Neuronal stem cell (in vitro differentiated cells): Measurements from ENCODE around the gene XAB2.

Experiments
- DNase-seq: peaks from one replicate; pipeline ENCODE4 v3.0.0-alpha.2; 2013; ENCODE audit warnings: low spot score
- H2AFZ ChIP-seq: one replicate; pipeline ENCODE4 v1.6.1; 2013; ENCODE audit warnings: mild to moderate bottlenecking, low read length, inconsistent platforms
- H2AK5ac ChIP-seq: 2 replicates; pipeline ENCODE4 v1.6.1; 2013; ENCODE audit warnings: low read depth, mild to moderate bottlenecking, inconsistent platforms, low read length, moderate library complexity, mixed read lengths
- H2BK120ac ChIP-seq: 2 replicates; pipeline ENCODE4 v1.6.1; 2013; ENCODE audit warnings: low read depth, mild to moderate bottlenecking, inconsistent platforms, low read length, moderate library complexity, mixed read lengths
- H2BK12ac ChIP-seq: one replicate; pipeline ENCODE4 v1.6.1; 2013; ENCODE audit warnings: low read length, inconsistent platforms
- H2BK15ac ChIP-seq: 2 replicates; pipeline ENCODE4 v1.6.1; 2013; ENCODE audit warnings: mild to moderate bottlenecking, low read length, inconsistent platforms, mixed read lengths
- H2BK5ac ChIP-seq: one replicate; pipeline ENCODE4 v1.6.1; 2013; ENCODE audit warnings: inconsistent platforms, mild to moderate bottlenecking, low read length, moderate library complexity
- H3K14ac ChIP-seq: one replicate; pipeline ENCODE4 v1.6.1; 2013; ENCODE audit warnings: low read length, inconsistent platforms
- H3K18ac ChIP-seq: 2 replicates; pipeline ENCODE4 v1.6.1; 2013; ENCODE audit warnings: low read length, inconsistent platforms
- H3K23ac ChIP-seq: 2 replicates; pipeline ENCODE4 v1.6.1; 2013; ENCODE audit warnings: low read depth, mild to moderate bottlenecking, mixed read lengths, low read length, inconsistent platforms; ENCODE audit not compliant: poor library complexity
- H3K27ac ChIP-seq: replicated peaks from 3 replicates; pipeline ENCODE4 v1.5.1; 2013; ENCODE audit warnings: low read length, inconsistent platforms
- H3K27me3 ChIP-seq, 3 experiments: 2 replicates each; pipeline ENCODE4 v1.6.1; 2013; ENCODE audit warnings: low read length in 3 of 3, mild to moderate bottlenecking in 2 of 3, inconsistent platforms in 1 of 3, low read depth in 1 of 3, mixed read lengths in 1 of 3, moderate library complexity in 1 of 3; ENCODE audit not compliant: control insufficient read depth in 3 of 3, insufficient read depth in 3 of 3
- H3K36me3 ChIP-seq, 2 donors: replicated peaks in 1 of 2; 2 replicates each; pipeline ENCODE4 v1.6.1; 2013; ENCODE audit warnings: low read length in 2 of 2; ENCODE audit not compliant: control insufficient read depth in 2 of 2, insufficient read depth in 2 of 2
- H3K4ac ChIP-seq: 2 replicates; pipeline ENCODE4 v1.6.1; 2013; ENCODE audit warnings: inconsistent platforms, mild to moderate bottlenecking, low read length, moderate library complexity
- H3K4me1 ChIP-seq, 2 donors: 1 replicate in 1 of 2; 2 replicates in 1 of 2; pipeline ENCODE4 v1.6.1; 2013; ENCODE audit warnings: low read length in 2 of 2, low read depth in 1 of 2; ENCODE audit not compliant: control insufficient read depth in 2 of 2, insufficient read depth in 1 of 2
- H3K4me2 ChIP-seq: one replicate; pipeline ENCODE4 v1.6.1; 2013; ENCODE audit warnings: mild to moderate bottlenecking, low read length, inconsistent platforms; ENCODE audit not compliant: insufficient read depth, poor library complexity, severe bottlenecking
- H3K4me3 ChIP-seq, 2 donors: 2 replicates each; pipeline ENCODE4 v1.5.1; 2013; ENCODE audit warnings: low read length in 2 of 2, mild to moderate bottlenecking in 2 of 2, inconsistent platforms in 1 of 2, moderate library complexity in 1 of 2
- H3K79me1 ChIP-seq: one replicate; pipeline ENCODE4 v1.6.1; 2013; ENCODE audit warnings: low read depth, mild to moderate bottlenecking, inconsistent platforms, low read length, moderate library complexity
- H3K9ac ChIP-seq: one replicate; pipeline ENCODE4 v1.6.1; 2013; ENCODE audit warnings: mild to moderate bottlenecking, low read depth, low read length, inconsistent platforms; ENCODE audit not compliant: poor library complexity
- H3K9me3 ChIP-seq, 2 donors: replicated peaks in 1 of 2; 2 replicates each; pipeline versions ENCODE3 to v1.6.1; 2013; ENCODE audit warnings: low read length in 2 of 2, mild to moderate bottlenecking in 2 of 2, inconsistent platforms in 1 of 2, low read depth in 1 of 2, mixed read lengths in 1 of 2, moderate library complexity in 1 of 2; ENCODE audit not compliant: control insufficient read depth in 2 of 2, insufficient read depth in 1 of 2
- H4K8ac ChIP-seq: one replicate; pipeline ENCODE4 v1.6.1; 2013; ENCODE audit warnings: low read depth, mild to moderate bottlenecking, inconsistent platforms, low read length, moderate library complexity
- H4K91ac ChIP-seq: one replicate; pipeline ENCODE4 v1.6.1; 2013; ENCODE audit warnings: low read length, low read depth, mild to moderate bottlenecking, inconsistent platforms; ENCODE audit not compliant: poor library complexity
- WGBS, 2 donors: extraction: QIAGEN DNeasy Blood & Tissue Kit; methylation state at CpG; one replicate each; pipeline ENCODE4 v1.1.7; 2013; ENCODE audit warnings: missing lambda C conversion rate in 2 of 2, mixed read lengths in 1 of 2; ENCODE audit not compliant: insufficient read length in 2 of 2, insufficient replicate concordance in 1 of 2; ENCODE audit errors: extremely low coverage in 2 of 2; 5-methylcytosine and 5-hydroxymethylcytosine counted together

Gene XAB2

DNA sequence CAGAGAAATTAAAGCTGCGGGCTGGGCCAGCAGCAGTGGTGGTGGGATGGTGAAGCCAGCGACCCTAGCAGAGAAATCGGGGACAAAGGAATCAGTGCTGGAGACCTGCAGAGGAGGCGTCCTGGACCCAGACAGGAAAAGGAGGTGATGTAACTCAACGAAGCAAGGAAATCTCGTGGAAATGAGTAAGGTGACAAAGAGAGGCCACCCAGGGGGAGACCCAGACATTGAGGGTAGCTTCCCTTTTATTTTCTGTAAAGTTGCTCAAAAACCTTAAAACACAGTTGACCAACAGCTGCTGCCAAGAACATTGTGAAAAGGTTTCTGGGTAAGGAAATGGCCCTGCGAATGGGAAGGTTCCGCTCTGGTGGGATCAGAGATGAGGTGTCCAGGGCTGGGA is 26.2 kb upstream of the XAB2 start:
- Histone ChIP-seq H4K91ac (no peak overlapping the region), H2BK15ac (peak overlapping the region; percentile 64), H2BK5ac (no peak overlapping the region), H3K9ac (no peak overlapping the region), H3K23ac (no peak overlapping the region), H3K4me3 (no peak overlapping the region), H2BK12ac (no peak overlapping the region), H2BK120ac (no peak overlapping the region), H3K14ac (no peak overlapping the region), H3K4me1 (peaks cover 3 to 4% of the 10 kb centered on the region in 2 donors), H3K4ac (no peak overlapping the region), H4K8ac (no peak overlapping the region), H3K9me3 (no peaks in the 10 kb centered on the region), H3K4me2 (no peak overlapping the region), H2AFZ (no peak overlapping the region), H3K27ac (no peak overlapping the region), H3K27me3 (peaks cover 0 to 12% (median 5%) of the 10 kb centered on the region in 3 experiments), H3K79me1 (no peaks in the 10 kb centered on the region), H3K18ac (no peak overlapping the region), H2AK5ac (no peak overlapping the region), H3K36me3 (no peaks in the 10 kb centered on the region)
- no CpG with 5 or more reads among the region's 8 CpGs for WGBS, 2 donors
- DNase-seq = no peak

DNA sequence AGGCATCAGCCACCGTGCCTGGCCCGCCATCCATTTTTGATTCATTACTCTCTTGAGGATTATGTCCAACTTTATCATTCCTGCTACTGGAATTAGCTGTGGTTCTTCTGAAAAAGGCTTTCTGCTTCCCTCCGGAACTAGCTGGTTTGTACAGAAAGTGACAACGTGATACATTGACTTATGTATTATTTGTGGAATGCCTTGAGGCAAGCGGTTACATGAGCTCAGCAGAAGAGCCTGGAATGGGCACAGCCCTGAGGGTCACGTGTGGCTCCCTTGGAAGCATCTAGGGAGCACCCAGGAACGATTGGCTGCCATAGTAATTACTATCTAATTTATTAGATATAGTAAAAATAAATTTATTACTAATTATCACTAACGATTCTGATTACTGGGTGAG is 25.1 kb upstream of the XAB2 start:
- peaks cover 0 to 16% (median 5%) of the 10 kb centered on the region in 3 experiments for H3K27me3 ChIP-seq
- no peak for DNase-seq
- no peak overlapping the region for H4K91ac ChIP-seq
- H3K9ac ChIP-seq = no peak overlapping the region
- H3K27ac ChIP-seq = no peak overlapping the region
- H3K36me3 ChIP-seq = no peaks in the 10 kb centered on the region
- peak overlapping the region; percentile 22 for H2BK12ac ChIP-seq
- no peaks in the 10 kb centered on the region for H3K9me3 ChIP-seq
- no peak overlapping the region for H3K14ac ChIP-seq
- no peak overlapping the region for H3K4ac ChIP-seq
- H3K4me2 ChIP-seq = no peak overlapping the region
- no peaks in the 10 kb centered on the region for H3K79me1 ChIP-seq
- no peak overlapping the region for H3K4me3 ChIP-seq
- peaks cover 3 to 4% of the 10 kb centered on the region in 2 donors for H3K4me1 ChIP-seq
- H2AFZ ChIP-seq = no peak overlapping the region
- H4K8ac ChIP-seq = peak overlapping the region; percentile 65
- no peak overlapping the region for H2BK5ac ChIP-seq
- H2AK5ac ChIP-seq = no peak overlapping the region
- WGBS, 2 donors = no CpG with 5 or more reads among the region's 8 CpGs
- no peak overlapping the region for H3K18ac ChIP-seq
- H3K23ac ChIP-seq = no peak overlapping the region
- no peak overlapping the region for H2BK120ac ChIP-seq
- no peak overlapping the region for H2BK15ac ChIP-seq

GRCh38 chr19:7652061-7652641 is 22.8 kb upstream of the XAB2 start:
- H3K4ac ChIP-seq = no peak overlapping the region
- H3K4me3 ChIP-seq = peak overlapping the region in 1 of 2 donors; percentile 61
- H3K27ac ChIP-seq = peak overlapping the region; percentile 64
- peaks cover 0 to 16% (median 5%) of the 10 kb centered on the region in 3 experiments for H3K27me3 ChIP-seq
- no peak overlapping the region for H4K91ac ChIP-seq
- H2AFZ ChIP-seq = peak overlapping the region; percentile 51
- no peak overlapping the region for H2BK15ac ChIP-seq
- peak overlapping the region; percentile 60 for H3K4me2 ChIP-seq
- H3K9ac ChIP-seq = no peak overlapping the region
- H3K4me1 ChIP-seq = peaks cover 2 to 3% of the 10 kb centered on the region in 2 donors
- H2BK5ac ChIP-seq = no peak overlapping the region
- peak overlapping the region; percentile 78 for H3K18ac ChIP-seq
- DNase-seq = peak; percentile 92
- no CpG with 5 or more reads among the region's 28 CpGs for WGBS, 2 donors
- H3K36me3 ChIP-seq = no peaks in the 10 kb centered on the region
- no peaks in the 10 kb centered on the region for H3K79me1 ChIP-seq
- no peak overlapping the region for H3K23ac ChIP-seq
- no peak overlapping the region for H2BK12ac ChIP-seq
- no peak overlapping the region for H2AK5ac ChIP-seq
- H3K9me3 ChIP-seq = no peaks in the 10 kb centered on the region
- no peak overlapping the region for H3K14ac ChIP-seq
- H4K8ac ChIP-seq = no peak overlapping the region
- H2BK120ac ChIP-seq = no peak overlapping the region

DNA sequence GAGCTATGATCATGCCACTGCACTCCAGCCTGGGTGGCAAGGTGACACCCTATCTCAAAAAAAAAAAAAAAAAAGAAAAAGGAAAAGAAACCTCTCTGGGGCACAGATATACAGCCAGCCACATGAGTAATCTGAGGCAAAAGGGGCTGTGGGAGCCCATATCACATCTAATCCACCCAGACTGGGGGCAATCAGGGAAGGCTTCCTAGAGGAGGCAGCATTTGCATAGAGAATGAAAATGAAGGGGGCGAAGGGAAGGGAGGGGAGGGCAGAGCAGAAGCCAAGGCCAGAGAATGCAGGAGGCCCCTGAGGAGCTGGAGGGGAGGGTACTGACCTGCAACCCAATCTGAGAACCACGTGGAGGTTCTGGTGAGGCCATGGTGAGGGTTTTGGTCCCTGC is 20.8 kb upstream of the XAB2 start:
- Histone ChIP-seq H2BK5ac (no peak overlapping the region), H2BK120ac (no peak overlapping the region), H3K4me2 (no peak overlapping the region), H3K4me3 (no peak overlapping the region), H3K14ac (no peak overlapping the region), H2BK12ac (no peak overlapping the region), H2BK15ac (no peak overlapping the region), H2AFZ (no peak overlapping the region), H3K79me1 (peaks cover under 1% of the 10 kb centered on the region), H3K27me3 (peaks cover 0 to 26% (median 5%) of the 10 kb centered on the region in 3 experiments), H4K91ac (no peak overlapping the region), H4K8ac (no peak overlapping the region), H3K4ac (no peak overlapping the region), H3K4me1 (peaks cover 2 to 3% of the 10 kb centered on the region in 2 donors), H3K27ac (no peak overlapping the region), H3K36me3 (no peaks in the 10 kb centered on the region), H3K23ac (no peak overlapping the region), H3K18ac (no peak overlapping the region), H2AK5ac (peak overlapping the region; percentile 54), H3K9ac (no peak overlapping the region), H3K9me3 (no peaks in the 10 kb centered on the region)
- no peak for DNase-seq
- WGBS, 2 donors = no CpG with 5 or more reads among the region's 2 CpGs
